ENCODE results near the gene ABHD3. TPM values are rescaled to one million over a fixed set of nuclear protein-coding genes. Genes with fewer than 3 reads are reported as not detected.
"Not testable (repeated sequence)": the region's sequence is repeated elsewhere in the genome, so short reads cannot be mapped to it uniquely, and the experiment has no call there.

ABHD3 gene
- total and polyA plus RNA-seq, 7 experiments from 2014 or later, result 21.9 to 53.1 (median 39.6) TPM

DNA sequence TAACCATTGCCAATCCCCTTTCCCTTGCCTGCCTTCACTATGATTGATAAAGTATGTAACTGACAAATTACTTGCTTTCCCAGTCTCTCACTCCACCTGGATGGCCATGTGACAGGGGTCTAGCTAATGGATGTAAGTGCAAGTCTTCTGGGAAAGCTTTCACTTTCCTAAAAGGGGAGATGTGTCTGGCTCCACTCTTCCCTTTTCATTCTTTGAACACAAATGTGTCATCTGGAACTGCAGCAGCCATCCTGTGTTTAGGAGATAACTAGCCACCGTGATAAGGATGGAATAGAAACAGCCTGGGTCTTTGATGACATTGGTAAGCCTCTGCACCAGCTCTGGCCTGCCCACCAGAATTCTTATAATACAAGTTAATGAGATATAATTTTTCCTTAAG is 54.3 kb downstream of the ABHD3 start:
- no peak overlapping the region for H3K4me3 ChIP-seq (ENCODE audit: low read length)
- Mint-ChIP-seq H3K27me3 (no peaks in the 10 kb centered on the region), H3K9me3 (no peaks in the 10 kb centered on the region), H3K36me3 (peaks cover 5 to 25% (median 19%) of the 10 kb centered on the region in 5 donors), H3K27ac (peak overlapping the region in 2 of 9 donors; percentile 2 to 59), H3K4me3 (no peak overlapping the region), H3K4me1 (peaks cover 0 to 1% (median 0%) of the 10 kb centered on the region in 7 donors)
- H3K9me3 ChIP-seq (ENCODE audit: control insufficient read depth in 2 of 3, low read length in 3 of 3), result no peaks in the 10 kb centered on the region
- ATAC-seq (no peak), DNase-seq (no peak)
- no peaks in the 10 kb centered on the region for H3K4me1 ChIP-seq (ENCODE audit: control insufficient read depth in 2 of 2, insufficient read depth in 2 of 2, low read length in 2 of 2)
- H3K27me3 ChIP-seq (ENCODE audit: control insufficient read depth in 2 of 2, insufficient read depth in 2 of 2, low read length in 2 of 2), result no peaks in the 10 kb centered on the region
- H3K36me3 ChIP-seq (ENCODE audit: control insufficient read depth in 2 of 3, insufficient read depth in 3 of 3, low read length in 3 of 3), result peaks cover 0 to 8% (median 0%) of the 10 kb centered on the region in 3 experiments
- CTCF ChIA-PET, result no interaction called here
- intact Hi-C loops (cut with micrococcal nuclease), result loop anchor here in 1 of 2 donors (10.0 kb wide), 1 partner anchor 54 kb away; the partner anchor contains the start of gene ABHD3
- no peak overlapping the region for H3K27ac ChIP-seq (ENCODE audit: low read depth, low read length)
- POLR2A ChIA-PET, result no interaction called here

DNA sequence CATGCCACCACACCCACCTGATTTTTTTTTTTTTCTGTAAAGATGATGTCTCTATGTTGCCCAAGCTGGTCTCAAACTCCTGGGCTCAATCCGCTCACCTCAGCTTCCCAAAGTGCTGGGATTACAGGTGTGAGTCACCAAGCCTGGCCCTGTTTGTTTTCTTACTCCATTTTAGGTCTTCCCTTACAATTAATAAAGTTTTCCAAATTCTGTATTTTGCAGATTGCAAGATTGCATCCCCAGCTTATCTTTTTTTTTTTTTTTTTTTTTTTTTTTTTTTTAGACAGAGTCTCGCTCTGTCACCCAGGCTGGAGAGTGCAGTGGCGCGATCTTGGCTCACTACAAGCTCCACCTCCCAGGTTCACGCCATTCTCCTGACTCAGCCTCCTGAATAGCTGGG is 64.2 kb downstream of the ABHD3 start:
- H3K36me3 ChIP-seq (ENCODE audit: control insufficient read depth in 2 of 3, insufficient read depth in 3 of 3, low read length in 3 of 3); H3K4me1 ChIP-seq (ENCODE audit: control insufficient read depth in 2 of 2, insufficient read depth in 2 of 2, low read length in 2 of 2); H3K36me3 Mint-ChIP-seq; ATAC-seq; intact Hi-C loops (cut with micrococcal nuclease); H3K4me3 Mint-ChIP-seq; H3K27ac ChIP-seq (ENCODE audit: low read depth, low read length); H3K27ac Mint-ChIP-seq; H3K27me3 ChIP-seq (ENCODE audit: control insufficient read depth in 2 of 2, insufficient read depth in 2 of 2, low read length in 2 of 2); H3K4me3 ChIP-seq (ENCODE audit: low read length); H3K4me1 Mint-ChIP-seq; DNase-seq; H3K27me3 Mint-ChIP-seq; POLR2A ChIA-PET; H3K9me3 ChIP-seq (ENCODE audit: control insufficient read depth in 2 of 3, low read length in 3 of 3); H3K9me3 Mint-ChIP-seq: not testable (repeated sequence)
- CTCF ChIA-PET, result interaction anchor here (0.6 to 1.6 kb wide), 2 partner anchors 15 to 27 kb away, joined by 3 to 4 read pairs; no protein-coding TSS in a partner anchor

DNA sequence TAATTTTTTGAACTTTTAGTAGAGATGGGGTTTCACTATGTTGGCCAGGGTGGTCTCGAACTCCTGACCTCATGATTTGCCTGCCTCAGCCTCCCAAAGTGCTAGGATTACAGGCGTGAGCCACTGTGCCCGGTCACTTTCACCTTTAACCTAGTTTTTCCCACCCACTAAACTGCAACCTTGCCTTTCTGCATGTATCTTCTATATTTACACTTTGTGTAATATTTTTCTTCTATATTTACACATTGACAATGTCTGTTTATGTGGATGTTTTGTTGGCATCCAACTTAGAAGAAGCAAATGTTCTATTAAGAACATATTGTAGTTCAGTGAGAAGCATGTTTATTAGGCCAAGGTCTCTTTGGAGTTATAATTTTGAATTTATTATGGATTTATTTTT is 65.8 kb downstream of the ABHD3 start:
- no peaks in the 10 kb centered on the region for H3K27me3 Mint-ChIP-seq
- ATAC-seq, result no peak
- no peak overlapping the region for H3K4me3 ChIP-seq (ENCODE audit: low read length)
- H3K36me3 Mint-ChIP-seq, result peaks cover 0 to 6% (median 0%) of the 10 kb centered on the region in 5 donors
- peak overlapping the region in 3 of 9 donors; percentile 9 to 38 (median 28) for H3K27ac Mint-ChIP-seq
- ChIA-PET CTCF (no interaction called here), POLR2A (no interaction called here)
- no peaks in the 10 kb centered on the region for H3K27me3 ChIP-seq (ENCODE audit: control insufficient read depth in 2 of 2, insufficient read depth in 2 of 2, low read length in 2 of 2)
- DNase-seq, result no peak
- no peaks in the 10 kb centered on the region for H3K4me1 ChIP-seq (ENCODE audit: control insufficient read depth in 2 of 2, insufficient read depth in 2 of 2, low read length in 2 of 2)
- H3K36me3 ChIP-seq (ENCODE audit: control insufficient read depth in 2 of 3, insufficient read depth in 3 of 3, low read length in 3 of 3), result peaks cover 0 to 6% (median 0%) of the 10 kb centered on the region in 3 experiments
- H3K4me1 Mint-ChIP-seq, result peaks cover 0 to 5% (median 0%) of the 10 kb centered on the region in 7 donors
- no peak overlapping the region for H3K27ac ChIP-seq (ENCODE audit: low read depth, low read length)
- H3K4me3 Mint-ChIP-seq, result no peak overlapping the region
- H3K9me3 ChIP-seq (ENCODE audit: control insufficient read depth in 2 of 3, low read length in 3 of 3), result no peaks in the 10 kb centered on the region
- H3K9me3 Mint-ChIP-seq, result no peaks in the 10 kb centered on the region
- intact Hi-C loops (cut with micrococcal nuclease), result loop anchor here in 1 of 2 donors (10.0 kb wide), 1 partner anchor 216 kb away; no protein-coding TSS in a partner anchor

DNA sequence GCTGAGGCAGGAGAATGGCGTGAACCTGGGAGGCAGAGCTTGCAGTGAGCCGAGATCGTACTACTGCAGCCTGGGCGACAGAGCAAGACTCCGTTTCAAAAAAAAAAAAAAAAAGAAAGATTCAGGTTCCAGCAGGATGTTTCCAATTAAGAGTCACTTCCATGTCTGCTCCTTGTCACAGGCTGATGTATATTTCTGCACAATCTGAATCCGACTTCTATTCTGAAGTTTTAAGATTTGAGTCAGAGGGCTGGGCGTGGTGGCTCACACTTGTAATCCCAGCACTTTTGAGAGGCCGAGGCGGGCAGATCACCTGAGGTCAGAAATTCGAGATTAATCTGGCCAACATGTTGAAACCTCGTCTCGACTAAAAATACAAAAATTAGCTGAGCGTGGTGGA is 67.8 kb downstream of the ABHD3 start:
- peaks cover 0 to 5% (median 0%) of the 10 kb centered on the region in 7 donors for H3K4me1 Mint-ChIP-seq
- CTCF ChIA-PET, result no interaction called here
- no peaks in the 10 kb centered on the region for H3K27me3 ChIP-seq (ENCODE audit: control insufficient read depth in 2 of 2, insufficient read depth in 2 of 2, low read length in 2 of 2)
- H3K27me3 Mint-ChIP-seq, result no peaks in the 10 kb centered on the region
- H3K4me1 ChIP-seq (ENCODE audit: control insufficient read depth in 2 of 2, insufficient read depth in 2 of 2, low read length in 2 of 2), result no peaks in the 10 kb centered on the region
- no peak for DNase-seq
- peaks cover 0 to 6% (median 0%) of the 10 kb centered on the region in 5 donors for H3K36me3 Mint-ChIP-seq
- no peak overlapping the region for H3K27ac Mint-ChIP-seq
- no peaks in the 10 kb centered on the region for H3K9me3 ChIP-seq (ENCODE audit: control insufficient read depth in 2 of 3, low read length in 3 of 3)
- H3K27ac ChIP-seq (ENCODE audit: low read depth, low read length), result no peak overlapping the region
- no peak for ATAC-seq
- H3K4me3 ChIP-seq (ENCODE audit: low read length), result no peak overlapping the region
- H3K4me3 Mint-ChIP-seq, result no peak overlapping the region
- peaks cover 0 to 6% (median 0%) of the 10 kb centered on the region in 3 experiments for H3K36me3 ChIP-seq (ENCODE audit: control insufficient read depth in 2 of 3, insufficient read depth in 3 of 3, low read length in 3 of 3)
- H3K9me3 Mint-ChIP-seq, result no peaks in the 10 kb centered on the region
- POLR2A ChIA-PET, result no interaction called here
- intact Hi-C loops (cut with micrococcal nuclease), result loop anchor here in 1 of 2 donors (10.0 kb wide), 1 partner anchor 218 kb away; no protein-coding TSS in a partner anchor

DNA sequence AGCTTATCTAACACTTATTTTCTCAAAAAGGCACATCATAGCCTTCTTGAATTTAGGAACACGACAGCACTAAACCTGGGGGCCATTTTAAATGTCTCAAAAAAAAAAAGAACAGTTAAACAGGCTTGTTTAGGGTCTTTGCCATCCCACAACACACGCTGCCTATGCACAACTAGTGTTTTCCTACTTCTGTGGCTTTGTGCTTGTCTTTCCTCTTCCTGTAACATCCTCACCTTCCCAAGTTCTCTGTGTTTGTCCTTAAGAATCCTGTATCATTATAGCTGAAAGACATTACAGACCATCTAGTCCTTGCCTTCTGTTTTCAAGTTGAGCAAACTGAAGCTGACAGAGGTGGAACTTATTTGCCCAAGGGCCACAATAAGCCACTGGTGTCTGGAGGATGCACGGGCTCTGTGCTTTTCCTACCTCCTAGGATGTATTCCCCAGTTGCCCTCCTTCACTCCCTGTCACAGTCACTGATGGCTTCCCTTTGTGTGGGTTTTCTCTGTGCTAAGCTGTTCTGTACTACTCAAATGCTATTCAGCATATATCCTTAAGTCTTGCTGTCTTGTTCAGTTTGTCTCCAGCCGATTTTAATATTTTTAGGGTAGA is 69.9 kb downstream of the ABHD3 start:
- Mint-ChIP-seq H3K9me3 (no peaks in the 10 kb centered on the region), H3K4me1 (peaks cover 0 to 5% (median 0%) of the 10 kb centered on the region in 7 donors), H3K27ac (peak overlapping the region in 6 of 9 donors; percentile 3 to 47 (median 16)), H3K27me3 (no peaks in the 10 kb centered on the region), H3K4me3 (no peak overlapping the region), H3K36me3 (peaks cover 0 to 12% (median 0%) of the 10 kb centered on the region in 5 donors)
- Histone ChIP-seq H3K4me1 (ENCODE audit: control insufficient read depth in 2 of 2, insufficient read depth in 2 of 2, low read length in 2 of 2) (no peaks in the 10 kb centered on the region), H3K9me3 (ENCODE audit: control insufficient read depth in 2 of 3, low read length in 3 of 3) (no peaks in the 10 kb centered on the region), H3K4me3 (ENCODE audit: low read length) (no peak overlapping the region), H3K36me3 (ENCODE audit: control insufficient read depth in 2 of 3, insufficient read depth in 3 of 3, low read length in 3 of 3) (peaks cover 0 to 23% (median 3%) of the 10 kb centered on the region in 3 experiments), H3K27me3 (ENCODE audit: control insufficient read depth in 2 of 2, insufficient read depth in 2 of 2, low read length in 2 of 2) (no peaks in the 10 kb centered on the region), H3K27ac (ENCODE audit: low read depth, low read length) (no peak overlapping the region)
- ChIA-PET CTCF (no interaction called here), POLR2A (no interaction called here)
- intact Hi-C loops (cut with micrococcal nuclease), result loop anchor here in 1 of 2 donors (10.0 kb wide), 1 partner anchor 220 kb away; no protein-coding TSS in a partner anchor
- DNase-seq (no peak), ATAC-seq (no peak)

DNA sequence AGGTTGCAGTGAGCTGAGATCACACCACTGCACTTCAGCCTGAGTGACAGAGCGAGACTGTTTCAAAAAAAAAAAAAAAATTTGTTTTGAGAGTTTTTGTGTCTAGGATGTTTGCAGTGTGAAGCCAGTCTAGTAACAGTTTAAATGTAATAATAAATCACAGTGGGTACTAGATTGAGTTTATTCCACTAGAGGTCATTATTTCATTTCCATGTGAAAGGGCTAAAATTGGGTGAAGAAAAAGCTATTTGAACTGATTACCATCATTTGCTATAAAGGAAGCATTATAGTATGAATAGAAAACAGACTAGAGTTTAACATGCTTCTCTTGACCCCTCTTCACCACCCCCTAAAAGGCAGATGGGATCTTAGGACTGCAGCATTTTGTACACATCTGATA is 72.2 kb downstream of the ABHD3 start:
- peaks cover 10 to 25% (median 17%) of the 10 kb centered on the region in 7 donors for H3K4me1 Mint-ChIP-seq
- peaks cover 0 to 10% of the 10 kb centered on the region in 2 donors for H3K4me1 ChIP-seq (ENCODE audit: control insufficient read depth in 2 of 2, insufficient read depth in 2 of 2, low read length in 2 of 2)
- no peak overlapping the region for H3K4me3 Mint-ChIP-seq
- H3K9me3 Mint-ChIP-seq, result no peaks in the 10 kb centered on the region
- intact Hi-C loops (cut with micrococcal nuclease), result loop anchor here (2.0 to 10.0 kb wide), 2 partner anchors 218 to 222 kb away; no protein-coding TSS in a partner anchor
- no peak overlapping the region for H3K4me3 ChIP-seq (ENCODE audit: low read length)
- ChIA-PET POLR2A (interaction anchor here (0.8 kb wide), 1 partner anchor 32 kb away, joined by 5 read pairs; the partner anchor contains the start of gene ESCO1), CTCF (interaction anchor here (0.7 kb wide), 1 partner anchor 75 kb away, joined by 3 read pairs; no protein-coding TSS in a partner anchor)
- H3K36me3 Mint-ChIP-seq, result peaks cover 5 to 20% (median 14%) of the 10 kb centered on the region in 5 donors
- ATAC-seq (no peak), DNase-seq (no peak)
- H3K27me3 ChIP-seq (ENCODE audit: control insufficient read depth in 2 of 2, insufficient read depth in 2 of 2, low read length in 2 of 2), result no peaks in the 10 kb centered on the region
- peak overlapping the region in 2 of 9 donors; percentile 32 to 41 for H3K27ac Mint-ChIP-seq
- peaks cover 0 to 28% (median 3%) of the 10 kb centered on the region in 3 experiments for H3K36me3 ChIP-seq (ENCODE audit: control insufficient read depth in 2 of 3, insufficient read depth in 3 of 3, low read length in 3 of 3)
- H3K27ac ChIP-seq (ENCODE audit: low read depth, low read length), result no peak overlapping the region
- H3K27me3 Mint-ChIP-seq, result no peaks in the 10 kb centered on the region
- no peaks in the 10 kb centered on the region for H3K9me3 ChIP-seq (ENCODE audit: control insufficient read depth in 2 of 3, low read length in 3 of 3)
